H1 (cell line): ENCODE measurements around the gene MARCHF10. TPM values are rescaled to one million over a fixed set of nuclear protein-coding genes. Genes with fewer than 3 reads are reported as not detected.

ENCODE experiments used
- EGR1 ChIP-seq: IDR thresholded peaks from 2 replicates; pipeline ENCODE4 v1.6.1; 2011; ENCODE audit warnings: low read depth, low read length, borderline replicate concordance
- GTF2F1 ChIP-seq: IDR thresholded peaks from 2 replicates; pipeline ENCODE4 v1.6.1; 2012; ENCODE audit warnings: low read depth, low read length, improper control_type of control experiment, borderline replicate concordance
- HDAC6 ChIP-seq: IDR thresholded peaks from one replicate; pipeline ENCODE4 v1.7.1; 2012; ENCODE audit warnings: low read depth, mild to moderate bottlenecking, inconsistent platforms, low read length, moderate library complexity
- polyA plus RNA-seq, 7 experiments: library from polyadenylated mRNA; depleted of rRNA in 3 of 7; stranded (reverse) in 5 of 7; unstranded in 2 of 7; fragments of >200 nt in 5 of 7; fragments of 200-250 nt in 2 of 7; gene quantifications; 1 replicate in 5 of 7; 2 replicates in 1 of 7; 4 replicates in 1 of 7; pipeline versions ENCODE4 v1.2.1 to v1.2.3, GENCODE V29; 2011 to 2013; ENCODE audit warnings: missing spikeins in 2 of 7, mixed read lengths in 2 of 7
- total RNA-seq: library from RNA; stranded (reverse); fragmentation: NEBNext Ultra II Directional; extraction: Animal tissue kit (Norgen Biotek cat#: 25700); gene quantifications from 2 replicates; pipeline ENCODE4 v1.2.1, GENCODE V29; 2021

Gene MARCHF10
- total and polyA plus RNA-seq, 2 of the 8 experiments (the other 6 are each of a cell fraction or from before 2014, with no cell fraction given) = 0.48 to 0.73 TPM

- TF ChIP-seq EGR1 (no peak), HDAC6 (no peak), GTF2F1 (no peak)
These were observed 69.8 kb downstream of the MARCHF10 start (continued) for GRCh38 chr17:62738281-62738680.
